NCI-H128 (cell line): Measurements from ENCODE around the gene SLC38A4.

Experiments
- DNase-seq: peaks from one replicate; lab custom pipeline; 2025; ENCODE audit not compliant: unreplicated experiment; lab: John Stamatoyannopoulos, UW

SLC38A4 gene

DNA sequence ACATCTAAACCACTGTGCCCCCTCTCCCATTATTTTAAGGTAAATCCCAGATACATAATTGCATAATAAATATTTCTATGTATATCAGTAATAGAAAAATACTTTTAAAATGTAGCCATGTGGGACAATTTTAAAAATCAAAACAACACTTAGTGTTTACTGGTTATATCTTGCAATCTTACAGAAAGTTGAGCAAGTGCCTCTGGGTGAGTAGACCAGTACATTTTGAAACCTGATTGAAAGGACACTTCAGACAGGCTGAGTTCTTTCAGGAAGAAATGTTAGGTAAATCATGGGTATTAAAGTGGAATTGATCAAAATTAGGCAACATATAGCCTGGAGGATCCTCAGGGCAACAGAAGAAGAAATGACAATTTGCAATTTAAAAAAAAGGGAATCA is 7.2 kb downstream of the SLC38A4 start:
- no peak for DNase-seq

DNA sequence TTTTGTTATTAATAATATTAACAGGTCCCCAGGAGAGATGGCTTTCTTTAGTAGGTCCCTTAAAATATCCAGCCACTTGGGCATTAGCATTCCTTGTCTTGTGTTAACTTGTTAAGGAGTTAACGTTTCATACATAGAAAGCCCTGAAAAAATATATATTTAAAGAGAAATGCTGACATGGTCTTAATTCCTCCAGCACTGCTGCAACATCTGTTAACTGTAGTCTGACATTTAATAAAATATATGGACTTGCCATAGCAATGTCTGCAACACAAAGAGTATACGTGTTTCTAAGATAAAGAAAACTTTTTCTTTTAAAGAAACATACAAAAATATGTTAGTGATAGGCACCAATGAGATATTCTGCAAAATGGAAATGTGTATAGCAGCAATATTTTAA is 10.0 kb downstream of the SLC38A4 start:
- no peak for DNase-seq

DNA sequence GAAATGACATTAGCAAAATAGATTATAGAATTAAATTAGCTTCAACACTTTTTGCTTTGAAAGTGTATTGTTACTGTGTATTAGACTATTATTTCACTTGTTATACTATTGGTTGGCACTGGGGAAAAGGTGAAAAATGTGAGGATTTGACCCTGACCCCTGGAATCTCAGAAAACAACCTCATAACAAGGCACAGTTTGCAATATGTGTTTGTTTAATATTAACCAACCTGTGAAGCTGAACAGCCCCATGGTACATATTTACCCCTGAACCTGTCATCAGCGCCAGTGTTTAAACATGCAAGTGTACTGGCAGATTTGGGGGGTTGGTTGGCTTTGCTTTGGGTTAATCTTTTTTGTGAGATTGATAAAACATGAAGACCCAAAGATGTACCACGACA is 11.7 kb downstream of the SLC38A4 start:
- DNase-seq, result no peak

DNA sequence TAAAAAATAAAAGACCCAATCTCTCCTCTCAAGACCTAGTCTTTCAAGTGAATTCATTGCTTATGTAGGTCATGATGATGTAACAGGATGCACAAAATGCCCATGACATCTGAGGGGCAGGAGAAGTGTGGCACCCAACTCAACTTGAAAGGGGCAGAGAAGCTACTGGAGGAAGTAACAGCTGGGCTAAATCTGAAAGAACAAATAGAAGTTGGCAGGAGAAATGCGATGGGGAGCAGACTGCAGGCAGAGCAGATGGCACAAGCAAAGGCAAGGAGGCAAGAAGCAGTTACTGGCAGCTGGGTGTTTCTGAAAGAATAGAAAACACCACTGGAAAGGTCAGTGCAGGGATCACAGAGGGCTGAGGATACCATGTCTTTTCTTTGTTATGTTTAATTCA is 14.6 kb downstream of the SLC38A4 start:
- DNase-seq, result no peak

DNA sequence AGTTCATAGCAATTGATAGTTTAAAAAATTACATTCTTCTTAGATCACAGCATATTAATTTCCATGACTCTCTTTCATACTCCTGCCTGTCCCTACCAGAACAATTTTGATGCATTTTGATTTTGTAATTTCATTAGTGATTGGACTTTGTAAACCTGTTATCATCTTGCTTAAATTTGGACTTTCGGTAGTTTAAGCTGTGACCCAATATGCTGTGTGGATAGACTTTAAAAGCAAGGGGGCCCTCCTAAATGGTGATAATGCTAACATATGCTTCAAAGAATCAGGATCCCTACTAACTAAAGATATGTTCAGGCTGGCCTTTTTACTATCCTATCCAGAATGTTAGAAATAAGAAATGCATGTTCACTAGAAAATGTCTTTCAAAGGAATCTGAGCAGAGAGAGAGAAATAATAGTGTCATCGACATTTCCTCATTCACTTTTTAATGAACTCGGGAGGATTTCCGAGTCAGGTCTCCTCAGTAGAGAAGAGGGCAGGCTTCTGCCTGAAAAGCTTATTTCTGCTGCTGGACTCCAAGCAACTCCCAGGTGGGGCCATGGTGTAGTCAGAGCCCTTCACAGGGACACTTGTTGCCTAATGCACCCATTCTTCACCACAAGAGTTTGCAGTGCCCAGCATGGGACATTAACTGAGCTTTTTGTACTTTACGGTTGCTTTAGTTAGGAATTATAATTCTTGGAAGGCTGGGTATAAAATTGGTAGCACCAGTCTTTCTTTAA is 16.7 kb downstream of the SLC38A4 start:
- no peak for DNase-seq

DNA sequence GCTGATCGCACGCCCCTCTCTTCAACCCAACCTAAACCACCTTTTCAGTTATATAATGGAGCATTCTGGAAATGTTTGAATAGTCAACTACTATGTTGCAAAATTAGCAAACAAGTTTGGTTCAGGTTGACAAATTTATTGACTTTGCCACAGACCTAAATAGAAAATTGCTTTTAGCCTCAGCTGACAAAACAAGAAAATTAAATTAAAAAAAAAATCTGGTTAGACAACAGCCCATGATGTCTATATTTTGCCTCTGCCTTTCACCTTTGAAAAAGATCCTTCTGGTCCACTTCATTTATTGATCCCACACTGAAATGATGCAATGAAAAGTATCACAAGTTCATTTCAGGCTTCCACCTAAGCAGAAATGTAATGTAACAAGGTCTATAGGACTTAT is 17.5 kb downstream of the SLC38A4 start:
- DNase-seq, result no peak

DNA sequence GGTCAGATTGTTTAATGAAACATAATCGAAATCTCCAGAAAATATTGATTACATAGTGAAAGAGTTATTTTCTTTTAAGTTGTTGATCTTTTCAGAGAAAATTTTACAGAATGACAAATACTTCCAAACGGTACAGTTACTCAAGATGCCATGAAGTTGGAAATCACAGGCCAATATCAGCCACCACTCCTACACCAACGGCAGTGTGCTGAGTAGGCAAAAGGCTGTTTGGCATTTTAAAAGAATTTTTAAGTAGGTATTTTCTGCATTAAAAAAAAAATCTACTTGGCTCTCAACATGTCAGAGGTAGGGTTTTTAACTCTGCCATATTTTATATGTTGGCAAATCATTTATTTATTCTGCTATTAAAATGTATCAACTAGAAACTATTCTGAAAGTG is 21.7 kb downstream of the SLC38A4 start:
- DNase-seq, result no peak

DNA sequence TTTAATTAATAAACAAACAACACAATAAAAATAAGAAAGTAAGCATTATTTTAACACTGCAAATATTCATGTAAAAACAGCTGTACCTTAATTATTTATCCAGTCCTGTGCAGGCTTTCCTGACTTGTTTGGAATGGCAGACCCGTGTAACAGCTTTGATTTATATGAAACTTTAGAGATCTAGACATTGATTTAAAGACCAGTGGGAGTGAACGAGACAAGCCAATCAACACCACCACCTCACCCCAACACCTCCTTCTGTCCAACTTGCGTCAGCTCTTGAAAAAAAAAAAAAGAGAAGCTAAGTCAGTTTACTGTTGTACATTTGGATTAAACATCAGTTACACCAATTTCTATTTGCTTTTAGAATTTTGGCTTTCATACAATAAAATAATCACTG is 22.3 kb downstream of the SLC38A4 start:
- DNase-seq, result no peak

DNA sequence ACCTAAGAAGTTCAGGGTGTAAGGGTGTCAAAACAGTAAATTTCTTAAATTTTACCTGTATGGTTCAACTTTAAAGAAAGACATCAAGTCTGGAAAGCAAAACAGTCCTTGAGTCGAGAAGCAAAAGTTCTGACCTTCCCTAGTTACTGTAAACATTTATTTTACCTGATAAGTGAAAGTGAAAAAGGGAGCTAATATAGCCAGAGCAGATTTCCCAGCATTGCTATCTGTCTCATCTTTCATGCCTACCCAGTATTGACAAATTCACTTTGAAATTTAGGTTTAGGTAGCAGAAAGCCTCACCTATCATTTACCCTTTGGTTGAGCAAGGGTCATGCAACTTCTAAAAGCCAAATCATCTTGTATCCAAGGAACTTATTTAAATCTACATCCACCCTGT is 24.5 kb downstream of the SLC38A4 start:
- DNase-seq, result no peak

DNA sequence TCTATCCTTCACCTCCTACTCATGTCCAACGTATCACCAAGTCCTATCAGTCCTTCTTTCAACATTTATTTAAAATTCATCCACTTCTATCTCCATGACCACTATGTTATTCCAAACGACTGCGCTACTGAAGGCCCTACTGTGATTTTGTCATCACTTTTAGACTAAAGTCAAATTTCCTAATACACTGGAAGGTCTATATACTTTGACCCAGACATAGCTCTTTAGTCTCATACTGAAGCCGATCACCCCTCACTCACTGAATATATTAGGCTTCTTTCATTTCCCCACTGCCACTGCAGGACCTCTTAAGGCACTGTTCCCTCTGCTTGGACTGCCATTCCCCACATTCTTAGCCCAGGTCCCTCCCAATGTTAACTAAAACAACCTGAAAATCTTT is 25.6 kb downstream of the SLC38A4 start:
- DNase-seq, result no peak

DNA sequence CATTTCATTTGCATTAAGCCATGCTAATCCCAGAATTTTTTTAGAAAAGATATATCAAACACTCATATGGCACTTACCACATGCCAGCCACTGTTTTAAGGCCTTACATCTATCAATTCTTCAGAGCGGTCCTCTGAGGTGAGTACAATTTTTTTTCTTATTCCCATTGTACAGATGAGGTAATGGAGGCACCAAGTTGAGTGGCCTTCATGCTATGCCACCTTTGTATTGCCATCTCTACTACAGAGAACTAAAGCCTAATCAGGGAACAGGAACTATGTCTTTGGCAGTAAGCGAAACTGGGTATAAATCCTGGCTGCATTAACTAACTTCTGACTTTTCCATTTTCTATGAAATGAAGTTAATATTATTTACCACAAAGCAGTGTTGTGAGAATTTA is 27.1 kb downstream of the SLC38A4 start:
- DNase-seq, result no peak

DNA sequence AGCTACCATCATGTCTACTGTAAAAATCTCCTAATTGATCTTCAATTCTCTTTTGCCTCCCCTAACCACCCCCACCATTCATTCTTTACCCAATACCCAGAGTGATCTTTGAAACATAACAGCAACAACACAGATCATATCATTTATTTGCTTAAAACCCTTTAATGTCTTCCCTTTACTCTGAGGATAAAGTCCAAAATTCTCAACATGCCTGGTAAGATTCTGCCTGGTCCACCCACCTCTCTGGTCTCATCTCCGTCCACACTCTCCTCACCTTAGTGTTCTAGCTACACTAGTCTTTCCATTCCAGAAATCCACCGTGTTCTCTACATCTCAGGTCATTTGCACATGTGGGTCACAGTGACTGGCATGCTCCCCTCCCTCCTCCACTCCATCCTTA is 27.7 kb downstream of the SLC38A4 start:
- no peak for DNase-seq

DNA sequence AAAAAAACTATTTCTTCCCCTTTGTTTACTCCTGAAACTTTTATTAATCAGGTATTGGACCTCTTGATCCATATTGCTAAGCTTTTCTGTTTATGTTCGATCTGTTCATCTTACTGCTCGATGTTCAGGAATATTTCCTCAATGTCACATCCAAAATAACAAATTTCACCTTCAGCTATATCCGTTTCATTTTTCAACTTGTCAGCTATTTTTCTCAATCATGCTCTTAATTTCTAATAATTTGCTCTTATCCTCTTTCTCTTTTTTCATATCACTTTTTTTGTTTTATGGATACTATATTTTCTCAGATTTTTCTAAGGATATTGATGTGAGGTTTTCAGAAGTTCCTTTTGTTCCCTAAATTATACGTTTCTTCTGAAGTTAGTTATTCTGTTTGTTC is 29.8 kb downstream of the SLC38A4 start:
- no peak for DNase-seq

DNA sequence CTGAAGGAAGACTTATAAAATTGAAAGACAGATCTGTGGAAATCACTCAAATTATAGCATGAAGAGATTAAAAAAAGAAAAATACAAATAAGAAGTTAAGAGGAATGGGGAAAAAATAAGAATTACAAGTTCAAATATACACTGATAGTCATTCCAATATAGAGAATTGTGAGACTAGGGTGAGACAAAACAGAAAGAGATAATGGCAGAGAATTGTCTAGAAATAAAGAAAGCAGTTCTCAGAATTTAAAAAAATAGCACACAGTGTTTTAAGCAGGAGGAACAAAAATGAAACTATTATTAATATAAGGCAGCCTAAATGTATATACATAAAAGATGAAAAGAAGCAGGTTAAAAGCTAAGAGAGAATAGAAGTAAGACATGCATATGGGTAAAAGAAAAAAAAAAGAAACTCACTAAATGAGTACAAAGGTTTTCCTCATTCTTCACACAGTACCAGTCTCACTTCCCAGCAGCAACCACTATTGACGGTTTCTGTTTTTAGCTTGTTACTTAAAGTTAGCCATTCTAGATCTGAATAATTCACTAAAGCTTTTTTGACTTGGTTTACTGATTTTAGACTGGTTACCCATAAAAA is 31.1 kb downstream of the SLC38A4 start:
- no peak for DNase-seq

DNA sequence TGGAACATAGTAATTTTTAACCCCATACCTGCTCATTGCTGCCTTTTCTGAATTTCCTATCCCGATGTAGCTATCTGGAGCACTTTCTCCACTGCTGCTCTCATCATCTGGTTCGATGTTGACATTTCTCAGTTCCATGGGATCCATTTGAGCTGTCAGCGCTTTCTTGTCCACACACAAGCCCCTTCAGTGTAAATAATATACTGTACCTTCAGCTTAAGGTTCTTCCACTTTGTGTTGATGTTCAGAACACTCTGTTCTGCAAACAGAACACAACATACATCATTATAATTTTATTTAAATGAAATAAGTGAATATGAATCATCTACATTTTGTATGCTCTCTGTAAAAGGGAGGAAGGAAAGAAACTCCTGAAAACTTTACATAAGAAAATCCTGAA is 32.9 kb downstream of the SLC38A4 start:
- DNase-seq, result no peak

DNA sequence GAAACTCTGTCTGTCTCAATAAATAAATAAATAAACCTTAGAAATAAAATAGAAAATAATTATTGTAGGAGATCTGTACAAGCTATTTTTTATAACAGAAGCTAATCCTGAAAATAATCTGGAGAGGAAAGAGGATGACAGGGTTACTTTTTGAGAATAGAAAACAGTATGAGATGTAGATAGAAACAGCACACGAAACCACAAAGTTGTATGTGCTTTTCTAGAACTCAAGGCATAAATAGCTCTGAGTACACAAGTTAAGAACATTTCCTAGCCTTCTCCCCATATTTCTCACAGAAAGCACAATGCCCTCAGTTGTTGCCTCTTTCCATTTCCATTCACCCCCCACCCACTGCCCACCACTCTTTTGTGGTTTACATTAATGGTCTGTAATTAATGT is 35.7 kb downstream of the SLC38A4 start:
- DNase-seq, result no peak

DNA sequence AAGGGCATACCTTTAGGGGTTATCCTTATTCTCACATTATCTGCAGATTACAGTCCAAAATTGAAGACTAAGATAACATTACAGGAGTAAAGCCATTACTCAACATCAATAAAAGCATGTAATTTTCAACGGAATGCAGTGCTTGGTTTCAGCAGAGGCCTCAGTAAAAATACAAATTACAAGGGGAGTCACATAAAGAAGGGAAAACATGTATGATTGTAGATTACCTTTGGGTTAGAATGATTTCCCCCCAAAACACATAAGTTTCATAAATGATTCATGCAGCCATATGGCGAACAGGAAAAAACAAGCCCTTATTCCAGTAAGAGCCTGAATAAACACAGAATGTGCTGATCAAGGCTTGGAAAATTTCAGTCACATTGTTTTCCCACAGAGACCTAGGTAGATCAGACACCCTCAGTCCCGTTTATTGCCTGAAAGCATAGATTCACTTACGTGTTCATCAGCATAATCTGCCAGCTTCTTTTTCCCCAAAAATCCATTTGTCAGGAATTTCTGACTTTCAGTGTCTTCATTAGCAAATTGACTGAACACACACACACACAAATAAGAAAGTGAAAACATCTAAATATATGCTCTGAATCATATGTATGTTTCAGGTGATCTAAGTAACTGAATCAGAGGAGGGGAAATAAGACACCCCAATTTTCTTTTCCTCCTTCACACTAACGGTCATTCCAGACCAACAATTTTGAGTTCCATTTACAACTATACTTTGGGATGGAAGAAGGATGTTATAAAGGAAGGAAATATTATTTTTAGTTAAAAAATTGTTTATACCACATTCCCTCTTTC is 37.5 kb downstream of the SLC38A4 start:
- DNase-seq, result no peak

DNA sequence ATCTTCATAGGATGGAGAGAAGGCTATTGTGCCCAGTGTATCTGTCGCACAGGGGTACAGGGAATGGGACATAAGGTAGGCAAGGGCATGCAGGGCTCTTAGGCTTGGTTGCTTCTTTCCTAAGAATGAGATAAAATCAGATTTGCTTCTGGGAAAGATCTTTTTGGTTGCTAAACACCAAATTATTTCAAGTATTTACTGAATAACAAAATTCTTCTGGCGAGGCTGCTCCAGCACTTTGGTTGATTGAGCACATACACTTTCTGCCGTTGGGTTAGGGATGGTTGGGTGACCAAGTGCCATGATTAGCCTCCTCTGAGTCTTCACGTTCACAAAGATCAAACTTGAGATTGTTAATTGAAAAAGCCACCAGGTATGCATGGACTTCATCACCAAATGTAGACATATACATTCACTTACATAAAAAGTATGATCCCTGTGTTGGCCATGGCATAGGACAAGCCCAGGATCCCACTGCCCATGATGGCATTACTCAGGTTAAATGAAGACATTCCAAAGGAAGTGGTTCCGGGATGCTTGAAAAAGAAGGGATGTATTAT is 38.2 kb downstream of the SLC38A4 start:
- no peak for DNase-seq

DNA sequence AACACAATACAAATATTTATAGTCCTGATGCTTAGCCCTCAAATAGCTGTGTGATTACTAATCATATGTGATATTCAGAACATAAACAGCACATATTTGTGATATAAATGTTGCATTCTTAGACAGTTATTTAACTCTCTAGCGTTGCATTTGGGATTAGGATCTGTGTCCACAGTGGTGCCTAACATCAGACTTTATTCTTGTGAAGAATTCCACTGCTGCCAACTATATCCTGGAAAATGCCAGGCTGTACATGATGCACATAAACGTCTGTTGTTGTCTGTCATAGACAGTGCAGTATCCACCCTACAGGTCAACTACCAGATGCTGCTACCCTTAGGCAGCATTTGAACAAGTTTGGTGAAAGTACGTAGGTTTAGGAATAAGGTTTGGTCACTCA is 39.0 kb downstream of the SLC38A4 start:
- no peak for DNase-seq

DNA sequence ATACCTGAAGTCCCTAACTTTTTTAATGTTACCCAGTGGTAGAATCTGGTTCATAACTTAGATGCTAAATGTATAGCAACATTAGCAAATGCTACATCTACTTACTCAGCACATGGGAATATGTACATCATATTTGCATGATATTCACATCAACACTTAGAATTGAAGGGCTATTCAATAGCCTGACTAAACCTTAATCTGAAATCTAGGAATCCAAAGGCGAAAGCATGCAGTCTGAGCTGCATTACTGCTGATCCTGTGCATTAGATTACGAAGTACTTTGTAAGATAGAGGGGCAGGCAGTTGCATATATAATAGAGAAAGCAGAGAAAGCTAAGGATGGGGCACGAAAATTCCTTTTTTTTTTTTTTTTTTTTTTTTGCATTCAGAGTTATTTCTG is 40.4 kb downstream of the SLC38A4 start:
- DNase-seq, result no peak

DNA sequence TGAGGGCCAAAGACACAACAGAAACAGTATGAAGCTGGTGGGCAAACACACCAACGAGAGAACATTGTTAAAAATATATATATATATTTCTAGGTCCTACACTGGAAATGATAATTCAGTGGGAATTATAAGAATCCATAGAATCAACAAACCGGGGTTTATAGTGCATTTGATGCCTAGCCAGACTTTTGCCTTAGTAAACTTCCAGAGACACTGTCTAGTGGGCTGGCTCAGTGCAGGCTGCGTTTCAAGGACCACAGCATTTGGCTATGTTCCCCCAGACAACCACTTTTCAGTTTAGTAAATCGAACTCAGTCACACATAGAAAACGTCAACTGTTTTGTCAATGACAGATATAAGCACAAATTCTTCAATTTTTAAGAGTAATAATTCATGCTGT is 41.9 kb downstream of the SLC38A4 start:
- no peak for DNase-seq

DNA sequence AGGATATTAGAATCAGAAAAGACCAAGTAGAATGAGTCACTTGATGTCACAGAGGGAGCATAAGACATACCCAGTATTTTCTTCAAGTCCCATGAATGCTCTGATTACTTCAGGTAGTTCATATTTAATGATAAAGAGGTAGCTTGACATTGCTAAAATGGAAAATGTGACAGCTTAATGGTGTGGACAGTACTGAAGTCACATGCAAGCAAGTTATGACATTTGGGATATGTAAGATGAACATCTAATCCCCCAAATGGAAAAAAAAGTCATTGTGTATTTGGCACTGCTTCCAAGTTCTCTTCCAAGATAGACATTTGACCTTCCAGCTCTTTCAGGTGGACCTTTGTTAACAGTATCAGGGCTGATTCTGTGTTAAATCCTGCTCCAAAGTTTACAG is 45.9 kb downstream of the SLC38A4 start:
- DNase-seq, result no peak
